Brain pericyte (primary cell): ENCODE measurements around the gene SVIP.

Experiments used
- DNase-seq: peaks from one replicate; pipeline ENCODE4 v3.0.0-alpha.2; 2012; ENCODE audit warnings: low read depth, low spot score

Gene SVIP

GRCh38 chr11:22792497-22792896 lies 37.1 kb downstream of the SVIP start:
- DNase-seq = peak; percentile 17

GRCh38 chr11:22787551-22788162 lies 41.9 kb downstream of the SVIP start:
- DNase-seq = no peak

DNA sequence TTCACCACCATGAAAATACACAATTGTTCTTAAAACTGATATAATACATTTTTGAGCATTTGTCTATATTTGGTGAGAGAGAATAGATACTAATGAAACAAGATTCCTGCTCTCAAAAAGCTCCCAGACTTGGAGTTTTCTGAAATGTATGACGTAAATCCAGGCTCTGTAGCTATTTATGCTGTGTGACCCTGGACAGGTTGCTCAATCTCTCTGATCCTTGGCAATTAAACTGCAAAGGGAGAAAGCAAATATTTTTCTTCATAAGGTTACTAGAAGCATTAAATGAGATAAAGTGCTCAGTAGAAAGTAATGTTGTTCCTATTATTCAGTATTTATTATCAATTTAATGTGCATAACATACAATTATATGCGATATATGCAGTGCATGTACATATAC lies 42.5 kb downstream of the SVIP start:
- DNase-seq = no peak

GRCh38 chr11:22786475-22786874 lies 43.1 kb downstream of the SVIP start:
- no peak for DNase-seq

- no peak for DNase-seq
Observed at GRCh38 chr11:22785251-22785650, 44.4 kb downstream of the SVIP start.

- no peak for DNase-seq
Observed at GRCh38 chr11:22780952-22781593, 48.5 kb downstream of the SVIP start.

DNA sequence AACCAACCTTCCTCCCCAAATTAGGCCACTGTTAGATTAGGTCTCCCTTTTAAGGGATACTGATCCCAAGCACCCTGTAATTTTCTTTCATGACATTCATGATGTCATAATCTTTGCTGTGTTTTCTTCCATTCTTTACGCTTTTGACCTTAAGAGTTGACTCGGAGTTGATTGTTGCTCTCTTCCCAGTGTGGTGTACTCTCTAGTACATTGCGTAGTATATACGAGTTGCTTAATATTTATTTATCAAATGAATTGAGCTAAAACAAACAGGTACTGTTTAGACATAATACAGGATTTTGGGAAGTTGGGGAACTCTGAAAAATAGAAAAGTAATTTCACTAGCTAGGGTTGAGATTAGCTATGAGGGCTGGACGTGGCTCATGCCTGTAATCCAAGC lies 49.8 kb downstream of the SVIP start:
- DNase-seq = no peak

GRCh38 chr11:22778642-22779041 lies 51.0 kb downstream of the SVIP start:
- no peak for DNase-seq

GRCh38 chr11:22775248-22775647 lies 54.4 kb downstream of the SVIP start:
- DNase-seq = no peak

GRCh38 chr11:22774716-22775115 lies 54.9 kb downstream of the SVIP start:
- DNase-seq = no peak

DNA sequence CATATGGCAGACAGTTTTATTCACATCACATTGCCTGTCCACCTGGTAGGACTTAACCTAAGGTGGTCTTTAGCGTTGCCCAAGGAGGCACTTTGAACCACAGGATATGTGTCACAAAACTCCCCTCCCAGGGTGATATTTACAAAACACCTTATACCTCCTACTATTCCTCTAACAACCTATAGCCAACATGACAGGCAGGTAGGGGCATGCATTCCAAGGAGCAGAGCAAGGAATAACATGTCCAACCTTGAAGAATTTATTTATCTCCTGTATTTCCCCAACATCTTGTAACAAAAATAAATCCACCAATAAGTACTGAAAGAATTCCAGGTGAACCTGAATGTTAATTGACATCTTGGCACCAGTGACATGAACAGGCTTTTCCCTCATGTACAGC lies 60.5 kb downstream of the SVIP start:
- DNase-seq = no peak
